ENCODE measurements around the gene GALNT2. TPM values are rescaled to one million over a fixed set of nuclear protein-coding genes. Genes with fewer than 3 reads are reported as not detected.

The GALNT2 gene
- total RNA-seq, 1 experiment from 2014 or later, result 25.5 TPM

GRCh38 chr1:230160957-230161771, 94.1 kb downstream of the GALNT2 start:
- no peak for DNase-seq (ENCODE audit: low spot score)

DNA sequence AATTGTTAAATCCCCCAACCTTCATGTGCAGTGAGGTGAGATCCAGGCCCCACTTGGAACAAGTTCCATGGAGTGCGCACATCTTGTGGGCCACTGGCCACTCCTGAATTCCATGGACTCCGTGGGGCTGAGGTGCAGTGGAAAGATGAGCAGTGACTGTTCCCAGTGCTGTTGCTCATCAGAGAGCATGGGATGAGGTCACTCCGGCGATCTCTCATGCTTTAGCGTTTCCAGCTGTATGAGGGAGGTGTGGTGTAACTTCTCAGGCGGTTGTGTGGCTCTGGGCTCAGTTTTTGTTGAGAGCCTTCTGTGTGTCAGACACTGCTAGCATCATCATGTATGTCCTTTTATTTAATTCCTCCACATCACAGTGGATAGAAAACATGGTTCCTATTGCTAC, 96.2 kb downstream of the GALNT2 start:
- DNase-seq (ENCODE audit: low spot score), result no peak

GRCh38 chr1:230163719-230164118, 96.7 kb downstream of the GALNT2 start:
- DNase-seq (ENCODE audit: low spot score), result no peak

- DNase-seq (ENCODE audit: low spot score), result no peak
These were observed 98.5 kb downstream of the GALNT2 start for GRCh38 chr1:230165536-230165935.

- DNase-seq (ENCODE audit: low spot score), result no peak
These were observed 99.5 kb downstream of the GALNT2 start for GRCh38 chr1:230166366-230167132.

- peak; percentile 56 for DNase-seq (ENCODE audit: low spot score)
These were observed 100.4 kb downstream of the GALNT2 start for GRCh38 chr1:230167419-230167852.

DNA sequence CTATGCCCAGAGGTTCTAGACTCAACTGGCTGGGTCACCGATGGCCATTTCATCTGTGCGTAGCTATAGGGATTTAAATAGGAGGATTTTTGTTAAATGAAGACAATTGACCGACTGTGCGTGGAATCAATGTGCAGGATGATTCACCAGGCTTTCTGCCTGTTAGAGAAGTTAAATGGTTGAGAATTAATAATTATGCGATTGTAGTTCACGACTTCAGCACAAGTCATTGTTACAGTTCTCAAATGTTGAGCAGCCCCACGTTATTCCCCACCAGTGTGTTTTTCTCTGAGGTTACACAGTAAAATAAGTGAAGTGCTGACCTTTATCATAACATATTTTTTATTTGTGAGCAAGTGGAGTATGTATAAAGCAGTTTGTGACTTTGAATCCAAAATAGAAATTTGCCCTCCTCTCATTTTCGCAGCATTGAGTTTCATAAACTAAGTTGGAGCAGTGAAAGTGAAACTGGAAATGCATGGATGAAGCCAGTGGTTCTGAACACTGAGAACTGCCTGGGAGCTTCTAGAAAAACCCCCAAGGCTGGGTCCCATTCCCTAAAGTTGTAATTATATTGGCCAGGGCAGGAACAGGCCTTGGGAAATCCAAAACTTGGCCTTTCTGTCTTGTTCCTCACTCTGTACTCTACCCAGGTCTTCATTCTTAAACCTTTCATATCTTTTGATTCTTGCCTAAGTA, 102.6 kb downstream of the GALNT2 start:
- DNase-seq (ENCODE audit: low spot score), result no peak

DNA sequence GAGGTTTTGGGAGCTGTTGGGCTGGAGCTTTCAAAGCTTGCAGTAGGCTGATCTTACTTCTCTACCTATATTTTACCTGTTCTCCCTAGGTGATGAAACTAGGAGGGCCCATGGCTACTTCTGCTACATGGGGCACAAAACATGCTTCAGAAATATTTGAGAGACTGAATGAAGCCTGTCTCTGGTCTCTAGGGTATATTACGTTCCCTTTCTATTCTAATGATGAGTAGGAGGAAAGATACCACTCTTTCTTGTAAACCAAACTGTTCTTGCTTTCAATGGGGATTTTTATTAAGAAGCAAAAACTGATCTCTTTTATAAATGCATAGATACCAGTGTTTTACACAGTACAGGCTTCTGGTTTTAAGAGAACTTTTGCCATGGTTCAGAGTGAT, 103.1 kb downstream of the GALNT2 start:
- DNase-seq (ENCODE audit: low spot score), result no peak

DNA sequence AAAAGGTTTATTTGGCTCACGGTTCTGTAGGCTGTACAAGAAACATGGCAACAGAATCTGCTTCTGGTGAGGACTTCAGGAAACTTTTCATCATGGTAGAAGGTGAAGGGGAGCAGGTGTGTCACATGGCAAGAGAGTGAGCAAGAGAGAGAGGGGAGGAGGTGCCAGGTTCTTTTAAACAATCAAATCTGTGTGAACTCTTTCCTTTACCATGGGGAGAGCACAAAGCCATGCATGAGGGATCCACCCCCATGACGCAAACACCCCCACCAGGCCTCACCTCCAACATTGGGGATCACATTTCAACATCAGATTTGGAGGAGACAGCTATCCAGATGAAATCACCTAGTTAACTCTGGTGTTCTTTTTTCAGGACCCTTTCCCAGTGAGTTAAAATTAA, 103.6 kb downstream of the GALNT2 start:
- no peak for DNase-seq (ENCODE audit: low spot score)

DNA sequence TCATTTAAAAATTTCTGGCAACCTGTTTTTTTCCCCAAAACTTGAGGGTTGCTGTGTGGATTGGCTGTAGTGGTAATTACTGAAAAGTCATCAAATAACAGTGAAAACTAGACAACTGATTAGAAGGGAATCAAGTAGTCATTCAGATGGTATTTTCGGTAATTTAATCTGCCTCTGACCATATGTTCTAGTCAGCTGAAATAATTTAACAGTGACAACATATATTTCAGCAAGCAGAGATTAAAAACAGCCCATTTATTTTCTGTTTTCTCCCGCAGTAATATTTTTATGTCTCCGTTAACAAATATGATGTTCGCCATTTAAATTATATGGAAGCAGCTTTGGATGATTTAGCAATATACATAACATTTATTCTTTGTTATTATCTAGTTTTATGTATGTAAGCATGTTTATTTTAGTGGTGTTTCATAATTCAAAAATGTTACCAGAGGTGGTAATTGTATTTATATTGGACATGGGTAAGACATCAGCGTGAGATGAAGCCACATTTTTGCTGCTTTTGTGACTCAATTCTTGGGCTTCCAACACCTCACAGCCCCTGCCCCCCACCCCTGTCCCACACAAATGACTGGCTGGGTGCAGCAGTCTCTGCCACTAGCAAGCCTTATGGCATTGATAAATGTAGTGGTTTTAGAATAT, 104.4 kb downstream of the GALNT2 start:
- no peak for DNase-seq (ENCODE audit: low spot score)

GRCh38 chr1:230172016-230172537, 105.0 kb downstream of the GALNT2 start:
- no peak for DNase-seq (ENCODE audit: low spot score)

GRCh38 chr1:230173187-230173975, 106.3 kb downstream of the GALNT2 start:
- no peak for DNase-seq (ENCODE audit: low spot score)

DNA sequence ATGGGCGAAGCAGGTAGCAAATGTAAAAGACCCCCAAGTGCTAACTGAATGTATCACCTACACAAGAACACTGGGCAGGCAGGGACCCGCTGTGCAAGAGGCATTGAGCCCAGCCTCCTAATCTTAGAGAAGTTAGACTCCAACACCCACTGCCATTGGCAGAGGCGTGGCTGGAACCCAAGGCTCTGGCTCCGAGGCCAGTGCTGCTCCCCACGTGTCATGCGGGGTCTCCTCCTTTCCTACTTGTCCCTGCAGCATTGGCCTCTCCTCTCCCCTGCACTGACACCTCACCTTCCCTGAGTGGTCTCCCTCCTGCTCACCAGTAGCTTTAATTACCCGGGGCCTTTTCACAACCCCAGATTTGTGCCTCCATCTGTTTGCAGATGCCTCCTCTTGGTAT, 107.0 kb downstream of the GALNT2 start:
- no peak for DNase-seq (ENCODE audit: low spot score)

- DNase-seq (ENCODE audit: low spot score), result no peak
These were observed 107.6 kb downstream of the GALNT2 start for GRCh38 chr1:230174471-230175162.

DNA sequence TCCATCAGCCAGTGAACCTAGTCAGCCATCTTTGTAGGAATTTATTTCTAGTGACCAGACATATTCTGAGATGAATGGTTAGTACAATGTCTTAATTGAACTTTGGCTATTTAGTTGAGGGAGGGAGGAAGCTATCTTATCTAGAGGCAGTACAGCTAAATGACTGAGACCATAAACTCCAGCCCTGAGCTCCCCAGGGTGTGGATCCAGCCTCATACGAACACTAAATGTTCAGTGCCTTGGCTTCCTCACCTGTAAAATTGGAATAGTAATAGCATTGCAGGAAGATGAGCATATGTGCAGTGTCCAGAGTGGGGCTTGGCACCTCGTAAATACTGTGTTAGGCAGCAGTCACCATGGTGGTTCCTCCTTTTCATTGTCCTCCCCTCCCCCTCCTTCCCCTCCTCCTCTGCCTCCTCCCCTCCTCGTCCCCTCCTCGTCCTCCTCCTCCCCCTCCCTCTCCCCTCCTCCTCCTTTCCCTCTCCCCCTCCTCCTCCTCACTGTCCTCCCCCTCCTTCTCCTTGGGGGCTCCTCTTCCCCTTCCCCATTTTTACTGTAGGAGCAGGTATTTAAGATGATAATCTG, 108.2 kb downstream of the GALNT2 start:
- no peak for DNase-seq (ENCODE audit: low spot score)

GRCh38 chr1:230175839-230176238, 108.8 kb downstream of the GALNT2 start:
- no peak for DNase-seq (ENCODE audit: low spot score)

GRCh38 chr1:230176326-230176725, 109.3 kb downstream of the GALNT2 start:
- DNase-seq (ENCODE audit: low spot score), result no peak

DNA sequence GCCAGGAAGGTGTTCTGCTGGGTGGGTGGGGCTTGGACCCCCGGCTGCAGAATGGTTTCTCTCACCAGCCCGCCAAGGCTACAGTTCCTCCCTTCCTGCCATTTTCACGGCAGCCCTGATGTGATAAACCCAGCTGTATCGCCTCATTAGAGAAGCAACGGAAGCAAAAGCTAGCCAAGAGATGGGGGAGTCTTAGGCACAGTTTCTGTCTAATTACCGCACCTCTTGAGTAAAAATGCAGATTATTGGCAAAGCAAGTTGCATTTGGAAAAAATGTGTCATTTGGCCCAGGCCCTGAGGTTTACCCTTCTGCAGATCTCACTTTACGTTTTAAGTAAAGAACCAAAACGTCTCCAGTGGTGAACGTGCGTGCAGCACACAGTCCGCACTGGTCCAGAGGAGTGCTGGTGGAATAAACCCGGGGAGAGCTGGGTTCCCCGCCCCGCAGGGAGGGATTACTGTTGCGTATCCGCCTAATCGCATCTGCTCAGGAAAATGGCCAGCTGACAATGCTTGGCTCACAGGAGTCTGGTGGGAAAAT, 109.9 kb downstream of the GALNT2 start:
- no peak for DNase-seq (ENCODE audit: low spot score)

- DNase-seq (ENCODE audit: low spot score), result no peak
These were observed 112.2 kb downstream of the GALNT2 start for GRCh38 chr1:230179249-230179648.

Data from HT-29 (cell line).